ENCODE measurements around the gene TUBGCP2. TPM values are rescaled to one million over a fixed set of nuclear protein-coding genes. Genes with fewer than 3 reads are reported as not detected.

Gene TUBGCP2
- total RNA-seq, 4 donors from 2014 or later, result 44.5 to 107 (median 57.1) TPM

DNA sequence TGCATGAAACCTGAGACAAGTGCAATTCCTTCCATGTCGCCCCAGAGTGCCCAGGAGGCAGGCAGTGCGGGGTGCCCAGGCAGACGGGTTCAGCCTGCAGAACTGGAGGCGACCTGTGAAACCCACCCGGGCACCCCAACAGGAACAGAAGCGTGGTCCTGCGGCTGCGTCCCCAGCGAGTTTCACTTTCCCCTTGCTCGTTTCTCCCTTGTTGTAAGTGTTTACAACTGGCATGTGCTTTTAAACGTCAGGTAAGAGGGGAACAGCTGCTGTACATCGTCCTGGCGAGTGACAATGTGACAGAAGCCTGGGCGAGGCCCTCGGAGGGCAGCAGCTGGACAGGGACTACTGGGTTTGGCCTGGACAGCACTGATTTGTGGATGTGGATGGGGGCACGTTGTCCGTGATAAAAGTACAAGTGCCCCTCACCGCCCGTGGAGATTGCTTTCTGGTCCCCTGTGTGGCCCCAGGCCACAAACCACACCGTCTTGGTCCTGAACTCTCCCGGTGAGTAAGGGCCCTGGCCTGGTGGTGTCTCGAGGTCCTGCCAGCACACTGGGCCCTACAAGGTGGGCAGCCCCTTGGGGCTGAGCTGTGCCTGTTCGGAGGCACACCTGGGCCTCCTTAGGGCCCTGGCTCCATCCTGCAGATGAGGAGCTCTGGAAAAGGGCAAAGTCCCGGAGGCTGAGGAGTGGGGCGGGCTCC lies 67.0 kb downstream of the TUBGCP2 start:
- Histone ChIP-seq H3K4me3 (no peak overlapping the region), H3K9me3 (no peaks in the 10 kb centered on the region), H3K36me3 (no peaks in the 10 kb centered on the region), H3K4me1 (peaks cover 25% of the 10 kb centered on the region), H3K27ac (no peak overlapping the region), H3K27me3 (peaks cover 98% of the 10 kb centered on the region)
- 15% methylated on average over 6 of the region's 25 CpGs for WGBS
- TF ChIP-seq, protein P1, sequence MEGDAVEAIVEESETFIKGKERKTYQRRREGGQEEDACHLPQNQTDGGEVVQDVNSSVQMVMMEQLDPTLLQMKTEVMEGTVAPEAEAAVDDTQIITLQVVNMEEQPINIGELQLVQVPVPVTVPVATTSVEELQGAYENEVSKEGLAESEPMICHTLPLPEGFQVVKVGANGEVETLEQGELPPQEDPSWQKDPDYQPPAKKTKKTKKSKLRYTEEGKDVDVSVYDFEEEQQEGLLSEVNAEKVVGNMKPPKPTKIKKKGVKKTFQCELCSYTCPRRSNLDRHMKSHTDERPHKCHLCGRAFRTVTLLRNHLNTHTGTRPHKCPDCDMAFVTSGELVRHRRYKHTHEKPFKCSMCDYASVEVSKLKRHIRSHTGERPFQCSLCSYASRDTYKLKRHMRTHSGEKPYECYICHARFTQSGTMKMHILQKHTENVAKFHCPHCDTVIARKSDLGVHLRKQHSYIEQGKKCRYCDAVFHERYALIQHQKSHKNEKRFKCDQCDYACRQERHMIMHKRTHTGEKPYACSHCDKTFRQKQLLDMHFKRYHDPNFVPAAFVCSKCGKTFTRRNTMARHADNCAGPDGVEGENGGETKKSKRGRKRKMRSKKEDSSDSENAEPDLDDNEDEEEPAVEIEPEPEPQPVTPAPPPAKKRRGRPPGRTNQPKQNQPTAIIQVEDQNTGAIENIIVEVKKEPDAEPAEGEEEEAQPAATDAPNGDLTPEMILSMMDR (IDR thresholded peaks at IDR 0.05), result no peak
- TF ChIP-seq POLR2A (IDR thresholded peaks at IDR 0.05) (no peak), EP300 (IDR thresholded peaks at IDR 0.05) (no peak), POLR2AphosphoS5 (IDR thresholded peaks at IDR 0.05) (no peak)
- no peak for DNase-seq (ENCODE audit: low spot score in 2 of 2)

DNA sequence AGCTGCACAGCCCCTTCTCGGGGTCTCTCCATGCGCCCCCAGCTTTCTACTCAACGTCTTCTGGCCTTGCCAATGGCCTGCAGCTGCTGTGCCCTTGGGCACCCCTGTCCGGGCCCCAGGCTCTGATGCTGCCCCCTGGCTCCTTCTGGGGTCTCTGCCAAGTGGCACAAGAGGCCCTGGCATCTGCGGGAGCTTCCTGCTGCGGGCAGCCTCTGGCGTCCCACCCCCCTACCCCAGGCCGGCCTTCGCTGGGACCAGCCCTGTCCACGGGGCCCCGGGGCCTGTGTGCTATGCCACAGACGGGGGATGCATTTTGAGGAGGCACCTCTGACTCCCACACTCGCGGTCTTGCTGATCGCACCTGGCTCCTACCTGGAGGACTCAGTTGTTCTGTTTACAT lies 68.7 kb downstream of the TUBGCP2 start:
- TF ChIP-seq, protein P1 (IDR thresholded peaks at IDR 0.05), result no peak
- TF ChIP-seq EP300 (IDR thresholded peaks at IDR 0.05) (no peak), POLR2AphosphoS5 (IDR thresholded peaks at IDR 0.05) (no peak), POLR2A (IDR thresholded peaks at IDR 0.05) (no peak)
- H3K4me1 ChIP-seq, result peaks cover 41% of the 10 kb centered on the region
- peaks cover 98% of the 10 kb centered on the region for H3K27me3 ChIP-seq
- 88% methylated on average over 7 of the region's 15 CpGs for WGBS
- H3K27ac ChIP-seq, result no peak overlapping the region
- H3K9me3 ChIP-seq, result no peaks in the 10 kb centered on the region
- H3K4me3 ChIP-seq, result no peak overlapping the region
- no peak for DNase-seq (ENCODE audit: low spot score in 2 of 2)
- H3K36me3 ChIP-seq, result no peaks in the 10 kb centered on the region

DNA sequence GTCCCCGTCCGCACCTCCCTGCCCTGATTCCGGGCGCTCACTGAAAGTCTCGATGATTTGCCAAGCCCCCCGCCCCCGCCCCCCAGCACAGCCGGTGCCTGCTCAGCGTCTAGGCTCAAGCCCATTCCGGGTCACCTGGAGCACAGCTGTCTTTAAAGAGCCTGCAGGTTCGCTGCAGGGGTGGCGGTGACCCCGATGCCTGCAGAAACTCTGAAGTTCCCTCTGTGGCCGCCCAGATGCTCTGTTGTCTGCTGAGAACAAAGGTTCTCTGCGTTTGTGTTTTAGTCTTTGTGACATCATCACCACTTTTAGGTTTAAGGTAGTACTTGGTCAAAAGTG lies 70.2 kb downstream of the TUBGCP2 start:
- 13% methylated on average over 8 of the region's 15 CpGs for WGBS
- H3K4me3 ChIP-seq, result no peak overlapping the region

DNA sequence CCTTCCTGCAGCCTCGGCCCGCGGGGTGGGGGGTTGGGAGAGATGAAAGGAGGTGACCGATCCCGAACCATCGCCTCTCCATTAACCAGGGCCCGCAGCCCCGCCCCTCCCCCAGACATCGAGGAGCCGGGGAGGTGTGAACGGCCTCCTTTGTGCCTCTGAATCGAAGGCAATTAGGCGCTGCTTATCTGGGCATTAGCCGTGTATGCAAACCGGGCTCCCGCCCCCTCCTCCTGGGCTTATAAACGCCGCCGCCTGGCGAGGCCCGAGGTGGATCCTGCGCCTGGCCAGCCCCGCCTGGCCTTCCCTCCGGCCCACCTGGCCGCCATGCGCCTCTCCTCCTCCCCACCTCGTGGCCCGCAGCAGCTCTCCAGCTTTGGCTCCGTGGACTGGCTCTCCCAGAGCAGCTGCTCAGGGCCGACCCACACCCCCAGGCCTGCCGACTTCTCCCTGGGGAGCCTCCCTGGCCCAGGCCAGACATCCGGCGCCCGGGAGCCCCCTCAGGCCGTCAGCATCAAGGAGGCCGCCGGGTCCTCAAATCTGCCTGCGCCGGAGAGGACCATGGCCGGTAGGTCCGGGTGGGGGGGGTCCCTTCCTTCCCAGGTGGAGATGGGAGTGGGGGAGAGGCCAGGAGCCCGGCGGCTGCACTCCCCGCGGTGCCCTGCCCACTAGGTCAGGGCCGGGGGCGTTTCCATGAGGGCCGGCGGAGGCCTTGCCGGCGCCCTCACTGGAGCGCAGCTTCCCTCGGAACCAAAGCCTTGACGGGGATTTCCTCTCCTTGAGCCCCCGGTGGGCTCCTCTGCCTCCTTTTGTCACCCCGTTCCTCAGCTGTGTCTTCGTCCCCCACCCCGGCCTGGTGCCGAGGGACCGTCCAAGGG lies 70.8 kb downstream of the TUBGCP2 start, which contains the start of gene VENTX:
Gene VENTX (plus strand): TSS at position 268 of the 878 bp plus-strand sequence. CDS start 60 bp downstream, at position 328.
- 9% methylated on average over 28 of the region's 60 CpGs for WGBS
- no peak for DNase-seq (ENCODE audit: low spot score in 2 of 2)
- no peaks in the 10 kb centered on the region for H3K36me3 ChIP-seq
- H3K4me1 ChIP-seq, result peaks cover 41% of the 10 kb centered on the region
- peak within 1 kb of the TSS; percentile 37 for H3K4me3 ChIP-seq
- no peaks in the 10 kb centered on the region for H3K9me3 ChIP-seq
- peaks cover 99% of the 10 kb centered on the region for H3K27me3 ChIP-seq
- TF ChIP-seq, protein P1 (IDR thresholded peaks at IDR 0.05), result no peak
- no peak for TF ChIP-seq EP300 (IDR thresholded peaks at IDR 0.05)
- TF ChIP-seq POLR2AphosphoS5 (IDR thresholded peaks at IDR 0.05), result no peak
- H3K27ac ChIP-seq, result no peak within 1 kb of the TSS

More for the DNA sequence above, 70.2 kb downstream of the TUBGCP2 start:
- TF ChIP-seq, protein P1 (IDR thresholded peaks at IDR 0.05), result no peak
- TF ChIP-seq EP300 (IDR thresholded peaks at IDR 0.05), result no peak
- no peak for TF ChIP-seq POLR2AphosphoS5 (IDR thresholded peaks at IDR 0.05)
- TF ChIP-seq POLR2A (IDR thresholded peaks at IDR 0.05), result no peak
- DNase-seq (ENCODE audit: low spot score in 2 of 2), result no peak
- H3K27ac ChIP-seq, result no peak overlapping the region
- H3K4me1 ChIP-seq, result peaks cover 41% of the 10 kb centered on the region
- H3K27me3 ChIP-seq, result peaks cover 99% of the 10 kb centered on the region
- no peaks in the 10 kb centered on the region for H3K36me3 ChIP-seq
- H3K9me3 ChIP-seq, result no peaks in the 10 kb centered on the region

DNA sequence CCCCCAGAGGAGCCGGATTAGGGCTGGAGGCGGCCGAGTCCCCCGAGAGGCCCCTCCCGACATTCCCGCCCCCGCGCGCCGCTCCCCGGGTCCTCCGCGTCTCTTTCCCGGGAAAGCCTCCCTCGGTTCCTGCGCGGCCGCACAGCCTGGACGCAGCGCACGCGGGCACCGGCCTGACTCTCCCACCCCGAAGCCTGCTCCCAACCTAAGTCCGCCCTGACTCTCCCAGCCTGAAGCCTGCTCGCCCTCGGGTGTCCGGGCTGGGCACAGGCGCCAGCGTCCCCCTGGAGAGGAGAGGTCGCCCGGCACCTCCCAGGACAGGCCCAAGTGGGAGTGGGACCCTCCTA lies 71.5 kb downstream of the TUBGCP2 start:
- H3K27me3 ChIP-seq, result peaks cover 99% of the 10 kb centered on the region
- whole genome bisulfite sequencing, result no CpG with 5 or more reads among the region's 32 CpGs
- H3K4me3 ChIP-seq, result peak overlapping the region; percentile 37

More for the DNA sequence above, 71.5 kb downstream of the TUBGCP2 start:
- H3K27ac ChIP-seq, result no peak overlapping the region
- H3K4me1 ChIP-seq, result peaks cover 41% of the 10 kb centered on the region
- DNase-seq (ENCODE audit: low spot score in 2 of 2), result no peak
- no peaks in the 10 kb centered on the region for H3K9me3 ChIP-seq
- no peaks in the 10 kb centered on the region for H3K36me3 ChIP-seq
- no peak for TF ChIP-seq EP300 (IDR thresholded peaks at IDR 0.05)
- TF ChIP-seq, protein P1 (IDR thresholded peaks at IDR 0.05), result no peak
- no peak for TF ChIP-seq POLR2AphosphoS5 (IDR thresholded peaks at IDR 0.05)
- no peak for TF ChIP-seq POLR2A (IDR thresholded peaks at IDR 0.05)

Measured in suprapubic skin (tissue), 4 donors.